Fibroblast of skin of abdomen (primary cell): ENCODE results near the gene SEMA3C.

Experiments
- DNase-seq: peaks from one replicate; pipeline ENCODE4 v3.0.0-alpha.2; 2013

The SEMA3C gene

GRCh38 chr7:80848841-80849240 is 70.0 kb downstream of the SEMA3C start:
- no peak for DNase-seq

GRCh38 chr7:80847895-80848294 is 71.0 kb downstream of the SEMA3C start:
- DNase-seq: peak; percentile 41

- DNase-seq: peak; percentile 62
These were observed 71.8 kb downstream of the SEMA3C start for GRCh38 chr7:80847027-80847426.

GRCh38 chr7:80844916-80845315 is 73.9 kb downstream of the SEMA3C start:
- DNase-seq: no peak

GRCh38 chr7:80843018-80843677 is 75.7 kb downstream of the SEMA3C start:
- no peak for DNase-seq

GRCh38 chr7:80842022-80842790 is 76.6 kb downstream of the SEMA3C start:
- no peak for DNase-seq

- DNase-seq: peak; percentile 74
These were observed 77.4 kb downstream of the SEMA3C start for GRCh38 chr7:80841423-80841955.

- DNase-seq: no peak
These were observed 78.2 kb downstream of the SEMA3C start for GRCh38 chr7:80840681-80841080.

GRCh38 chr7:80839855-80840254 is 79.0 kb downstream of the SEMA3C start:
- no peak for DNase-seq

- DNase-seq: no peak
These were observed 80.2 kb downstream of the SEMA3C start for GRCh38 chr7:80838643-80839042.

- DNase-seq: no peak
These were observed 81.5 kb downstream of the SEMA3C start for GRCh38 chr7:80837345-80837744.

- no peak for DNase-seq
These were observed 83.6 kb downstream of the SEMA3C start for GRCh38 chr7:80835251-80835650.

- peak; percentile 60 for DNase-seq
These were observed 85.3 kb downstream of the SEMA3C start for GRCh38 chr7:80833289-80834268.

- DNase-seq: peak; percentile 26
These were observed 86.8 kb downstream of the SEMA3C start for GRCh38 chr7:80832006-80832405.

- peak; percentile 27 for DNase-seq
These were observed 88.1 kb downstream of the SEMA3C start for GRCh38 chr7:80830584-80831285.

- no peak for DNase-seq
These were observed 88.8 kb downstream of the SEMA3C start for GRCh38 chr7:80830010-80830409.

- no peak for DNase-seq
These were observed 89.3 kb downstream of the SEMA3C start for GRCh38 chr7:80829527-80829926.

- peak; percentile 47 for DNase-seq
These were observed 91.6 kb downstream of the SEMA3C start for GRCh38 chr7:80827239-80827633.

- peak; percentile 78 for DNase-seq
These were observed 92.2 kb downstream of the SEMA3C start for GRCh38 chr7:80826520-80827238.

GRCh38 chr7:80825499-80825898 is 93.4 kb downstream of the SEMA3C start:
- DNase-seq: no peak

- no peak for DNase-seq
These were observed 94.6 kb downstream of the SEMA3C start for GRCh38 chr7:80824253-80824652.
